Measurements from ENCODE around the gene MPPED1.
A peak's percentile ranks its signal among the peaks of the same experiment; 100 is the strongest.

Gene MPPED1

DNA sequence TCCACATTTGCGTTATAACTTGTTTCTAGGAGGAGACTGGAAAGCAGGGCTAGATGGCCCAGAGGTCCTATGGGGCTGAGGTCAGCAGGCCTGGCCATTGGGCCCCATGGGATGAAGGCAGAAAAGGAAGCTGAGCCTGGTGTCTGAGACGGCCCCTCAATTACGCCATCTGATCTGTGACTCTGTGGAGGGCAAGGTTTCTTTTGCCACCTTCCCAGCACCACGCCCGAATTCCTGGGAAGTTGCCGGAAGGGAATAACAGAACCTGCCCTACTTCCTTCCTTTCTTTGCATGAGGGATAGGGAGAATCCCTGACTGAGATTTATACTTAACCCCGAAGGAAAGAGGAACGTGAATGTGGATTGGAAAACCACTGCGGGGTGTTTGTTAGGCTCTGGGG lies 118.1 kb downstream of the MPPED1 start:
- no peak for DNase-seq

DNA sequence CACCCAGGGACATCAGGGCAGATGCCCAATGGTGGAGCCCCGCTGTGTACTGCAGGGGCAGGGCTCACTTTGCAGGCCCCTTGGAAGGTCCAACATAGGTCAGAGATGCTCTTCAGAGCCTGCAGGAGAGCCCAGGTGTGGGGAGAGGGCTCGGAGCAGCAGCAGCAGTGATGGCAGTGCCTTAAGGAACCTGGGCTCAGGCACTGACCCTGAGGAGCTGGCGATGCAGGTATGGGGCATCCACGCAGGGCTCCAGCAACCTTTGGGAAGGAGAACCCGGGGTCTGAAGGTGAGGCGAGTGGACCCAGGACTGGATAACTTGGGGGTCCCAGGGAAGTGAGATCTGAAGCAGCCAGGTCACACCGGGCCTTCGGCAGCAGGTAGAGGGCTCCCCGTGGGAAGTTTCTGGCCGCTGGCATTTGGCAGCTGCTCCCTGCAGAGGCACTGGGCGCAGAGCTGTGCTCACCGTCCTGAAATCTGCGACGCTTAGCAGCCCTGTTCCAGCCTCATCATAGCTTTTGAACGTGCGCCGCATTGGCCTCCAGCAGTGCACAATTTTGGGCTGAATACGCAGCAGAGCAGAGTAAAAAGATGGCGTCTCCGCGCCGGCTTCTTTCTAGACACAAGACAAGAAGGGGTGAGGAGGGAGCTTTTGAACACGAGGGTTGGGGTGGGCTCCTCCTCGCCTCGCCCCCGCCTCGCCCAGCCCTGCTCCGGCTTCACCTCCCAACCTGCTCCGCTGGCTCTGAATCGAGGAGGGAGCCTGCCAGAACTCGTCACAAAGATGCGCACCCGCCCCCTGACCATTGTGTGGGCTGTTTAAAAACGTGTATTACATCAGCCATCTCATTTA lies 118.8 kb downstream of the MPPED1 start:
- no peak for DNase-seq

DNA sequence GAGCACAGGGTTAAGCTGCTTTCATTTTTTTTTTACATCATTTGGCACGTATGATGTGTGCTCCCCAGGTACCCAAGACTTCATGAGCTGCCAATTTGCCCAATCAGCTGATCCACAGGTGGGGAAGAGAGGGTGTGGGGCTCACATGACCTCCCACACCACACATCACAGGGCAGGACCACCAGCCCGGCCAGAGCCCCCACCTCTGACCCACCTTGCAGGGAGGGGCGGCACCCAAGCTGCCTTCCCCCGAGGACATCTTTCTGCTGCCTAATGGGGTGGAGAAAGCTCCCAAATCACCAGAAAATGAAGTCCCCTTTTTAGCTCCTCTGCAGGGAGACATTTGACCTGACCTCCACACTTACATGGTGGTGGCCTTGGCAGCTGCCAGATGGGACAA lies 119.8 kb downstream of the MPPED1 start:
- DNase-seq = no peak

DNA sequence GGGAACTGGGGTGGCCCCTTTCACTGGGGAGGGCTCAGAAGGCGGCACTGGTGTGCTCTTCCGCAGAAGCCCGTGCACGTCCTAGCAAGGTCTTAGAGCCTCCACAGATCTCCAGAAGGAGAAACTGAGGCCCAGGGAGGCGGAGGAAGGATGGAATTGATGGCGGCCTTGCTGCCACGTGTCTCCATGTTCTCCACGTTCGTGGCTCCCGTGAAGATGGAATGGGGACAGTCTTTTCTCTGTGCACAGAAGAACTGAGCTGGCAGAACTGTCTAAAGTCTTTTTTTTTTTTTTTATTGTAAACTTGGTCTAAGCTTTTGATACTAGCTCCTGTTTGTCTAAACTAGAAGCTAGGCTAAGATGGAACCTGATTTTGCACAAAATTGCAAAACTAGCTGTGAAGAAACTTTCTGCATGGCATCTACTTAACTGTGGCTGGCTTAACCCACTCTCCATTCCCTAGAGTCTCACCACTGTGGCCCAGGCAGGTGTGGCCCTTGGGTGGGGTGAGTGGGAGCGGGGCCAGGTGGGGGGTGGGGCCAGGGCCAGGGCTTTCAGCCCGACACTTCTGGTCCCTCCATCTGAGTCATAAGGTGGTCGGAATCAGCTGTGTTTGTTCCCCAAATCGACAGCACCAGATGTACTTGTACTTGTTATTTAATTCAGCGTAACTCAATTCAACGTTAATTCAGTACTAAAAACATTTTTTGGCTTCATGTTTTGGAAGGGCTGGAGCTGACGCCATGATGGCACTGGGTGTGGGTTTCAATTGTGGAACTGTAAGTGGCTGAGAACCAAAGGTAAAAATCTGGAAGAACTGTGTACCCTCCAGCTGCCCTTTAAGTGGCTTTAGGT lies 120.7 kb downstream of the MPPED1 start:
- DNase-seq = no peak

DNA sequence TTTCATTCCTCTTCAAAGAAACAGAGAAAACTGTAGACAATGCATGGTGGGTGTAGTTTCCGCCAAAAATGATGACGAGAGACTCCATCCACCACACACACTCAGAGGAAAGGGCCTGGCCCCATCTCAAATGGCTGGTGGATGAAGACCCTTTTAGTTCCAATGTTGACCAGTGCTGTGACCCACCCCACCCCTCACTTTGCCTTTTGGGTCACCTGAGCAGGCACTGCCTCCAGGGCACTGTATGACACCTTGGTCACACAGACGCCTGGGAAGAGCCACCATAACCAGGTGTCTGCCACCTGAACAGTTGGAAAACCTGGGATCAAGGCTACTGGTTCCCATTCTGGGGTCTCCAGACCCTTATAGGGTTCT lies 121.3 kb downstream of the MPPED1 start:
- DNase-seq = no peak

DNA sequence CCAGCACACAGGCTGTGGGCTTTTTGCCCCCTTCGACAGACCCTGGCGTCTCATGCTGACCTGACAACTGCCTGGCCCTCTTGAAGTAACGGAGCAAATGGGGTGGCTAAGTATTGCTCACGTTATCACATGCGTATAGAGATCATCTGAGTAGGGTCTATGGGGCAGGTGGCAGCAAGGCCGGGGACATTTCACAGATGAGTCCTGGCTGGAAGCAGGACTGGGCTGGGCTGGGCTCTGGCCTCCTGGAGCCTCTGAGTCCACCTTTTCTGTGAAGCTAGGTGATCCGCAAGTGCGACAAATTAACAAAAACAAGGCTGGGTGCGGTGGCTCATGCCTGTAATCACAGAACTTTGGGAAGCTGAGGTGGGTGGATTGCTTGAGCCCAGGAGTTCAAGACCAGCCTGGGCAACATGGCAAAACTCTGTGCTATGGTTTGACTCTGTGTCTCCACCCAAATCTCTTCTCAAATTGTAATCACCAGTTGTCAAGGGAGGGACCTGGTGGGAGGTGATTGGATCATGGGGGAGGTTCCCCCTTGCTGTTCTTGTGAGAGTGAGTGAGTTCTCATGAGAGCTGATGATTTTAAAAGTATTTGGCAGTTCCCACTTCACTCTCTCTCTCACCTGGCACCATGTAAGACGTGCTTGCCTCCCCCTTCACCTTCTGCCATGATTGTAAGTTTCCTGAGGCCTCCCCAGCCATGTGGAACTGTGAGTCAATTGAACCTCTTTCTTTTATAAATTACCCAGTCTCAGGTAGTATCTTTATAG lies 122.0 kb downstream of the MPPED1 start:
- DNase-seq = no peak

DNA sequence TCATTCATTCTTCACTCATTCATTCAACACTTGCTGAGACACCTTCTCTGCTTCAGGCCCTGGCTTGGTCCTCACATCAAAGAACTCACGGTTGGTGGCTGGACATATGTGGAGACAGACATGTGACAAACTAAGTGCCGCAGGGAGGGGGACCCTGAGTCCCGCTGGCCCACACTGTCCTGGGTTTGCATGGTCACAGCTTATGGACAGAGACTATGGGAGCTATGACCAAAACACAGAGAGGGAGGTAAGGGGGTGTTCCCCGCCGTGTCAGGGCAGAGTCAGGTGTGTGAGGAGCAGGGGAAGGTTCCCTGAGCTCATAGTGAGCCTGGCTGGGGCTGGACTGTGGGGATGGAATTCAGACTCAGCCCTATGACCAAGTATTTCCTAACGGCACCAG lies 123.1 kb downstream of the MPPED1 start:
- DNase-seq = no peak

DNA sequence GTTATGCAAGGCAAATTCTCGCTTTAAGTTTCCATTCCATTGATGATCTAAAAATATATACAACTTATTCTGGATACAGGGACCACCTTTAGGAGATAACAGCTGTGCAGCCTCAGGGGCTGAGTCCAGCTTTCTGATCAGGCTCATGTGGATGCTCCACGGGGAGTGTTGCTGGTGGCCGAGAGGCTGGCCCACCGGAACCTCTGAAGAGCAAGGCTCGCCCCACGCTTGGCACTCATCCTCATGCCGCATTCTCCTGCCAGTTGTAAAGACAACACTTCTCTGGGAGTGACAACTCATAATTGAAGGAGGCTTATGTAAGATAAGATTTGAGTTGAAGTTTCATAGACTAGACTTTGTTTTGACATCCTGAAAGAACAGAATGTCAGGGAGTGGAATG lies 123.5 kb downstream of the MPPED1 start:
- DNase-seq = no peak

DNA sequence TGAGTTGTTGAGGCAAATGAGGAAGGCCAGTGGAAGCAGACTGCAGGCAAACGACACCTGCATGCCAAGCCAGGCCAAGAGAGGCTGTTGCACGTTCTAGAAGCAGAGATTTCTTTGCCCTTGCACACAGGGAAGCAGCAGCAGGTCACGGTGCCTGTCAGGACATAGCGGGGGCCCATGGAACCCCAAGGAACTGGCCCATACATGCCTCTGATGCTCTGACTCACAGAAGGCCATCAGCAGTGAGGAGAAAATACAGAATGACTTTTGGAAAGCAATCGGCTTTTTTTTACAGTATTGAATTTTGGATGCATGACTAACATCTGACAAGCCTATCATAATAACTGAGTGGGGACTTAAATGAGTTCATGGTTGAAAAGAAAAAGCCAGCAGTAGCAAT lies 123.9 kb downstream of the MPPED1 start:
- no peak for DNase-seq

DNA sequence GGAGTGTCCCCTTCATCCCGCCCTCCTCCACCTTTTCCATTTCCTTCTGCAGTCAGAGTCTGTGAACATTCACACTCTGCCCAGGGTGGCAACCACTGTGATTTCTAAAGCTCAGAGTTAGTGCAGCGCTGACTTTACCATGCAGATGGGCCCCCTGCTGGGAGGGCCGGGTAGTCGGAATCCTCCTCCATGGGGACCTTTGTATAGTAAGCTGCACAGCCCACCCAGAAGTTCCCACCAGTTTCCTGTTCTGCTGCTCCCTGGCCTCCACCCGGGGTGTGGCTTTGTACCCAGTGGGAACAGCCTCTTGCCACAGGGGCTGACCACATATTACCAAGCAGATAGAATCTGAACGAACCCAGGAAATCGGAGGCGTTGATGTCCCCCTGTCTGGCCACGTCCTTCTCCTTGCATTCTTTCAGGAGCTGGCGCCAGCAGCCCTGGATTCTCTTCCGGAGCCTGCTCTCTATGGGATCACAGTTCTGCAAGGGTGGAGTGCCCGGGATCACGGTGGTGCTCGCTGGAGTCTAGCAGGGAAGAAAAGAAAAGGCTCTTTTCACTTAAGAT lies 125.3 kb downstream of the MPPED1 start:
- DNase-seq = no peak

DNA sequence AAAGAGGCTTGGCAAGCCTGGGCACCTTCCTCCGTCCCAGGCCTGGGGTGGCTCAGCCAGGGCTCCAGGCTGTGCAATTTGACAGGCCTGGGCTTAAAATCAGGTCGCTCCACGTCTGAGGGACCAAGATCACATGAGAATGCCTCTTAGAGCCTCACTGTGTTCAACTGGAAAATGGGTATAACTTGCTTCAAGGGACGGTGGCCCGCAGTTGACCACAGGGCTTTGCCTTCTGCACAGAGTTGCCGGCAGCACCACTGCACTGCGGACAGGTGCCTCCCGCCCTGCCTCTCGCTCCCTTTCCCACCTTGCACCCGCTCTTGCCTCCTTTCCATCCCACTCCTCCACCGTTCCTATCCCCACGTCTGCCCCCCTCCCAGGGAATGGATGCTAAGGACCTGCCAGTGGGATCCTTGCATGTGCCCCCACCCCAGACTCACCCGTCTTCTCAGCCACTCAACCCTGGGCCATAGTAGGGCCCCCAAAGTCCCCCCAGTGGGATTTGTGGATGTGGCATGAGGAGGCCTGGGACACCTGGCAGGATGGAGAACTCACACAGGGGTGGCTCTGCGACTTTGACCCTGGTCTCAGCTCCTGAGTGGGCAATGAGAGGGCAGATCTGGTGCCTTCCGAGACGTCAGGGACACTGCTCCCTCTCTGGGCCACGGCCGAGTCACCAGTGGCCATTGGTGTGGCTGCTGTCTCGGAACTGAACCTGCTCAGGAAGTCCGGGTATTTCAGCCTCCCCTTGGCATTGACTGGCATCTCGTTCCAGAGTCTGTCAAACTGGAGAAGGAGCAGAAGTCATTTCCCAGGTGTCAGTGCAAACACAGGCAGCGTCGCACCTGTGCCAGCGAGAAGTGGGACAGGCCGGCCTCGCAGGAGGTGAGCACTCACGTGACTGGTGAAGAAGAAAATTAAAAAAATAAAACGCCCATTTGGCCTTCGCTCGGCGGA lies 128.0 kb downstream of the MPPED1 start:
- no peak for DNase-seq

DNA sequence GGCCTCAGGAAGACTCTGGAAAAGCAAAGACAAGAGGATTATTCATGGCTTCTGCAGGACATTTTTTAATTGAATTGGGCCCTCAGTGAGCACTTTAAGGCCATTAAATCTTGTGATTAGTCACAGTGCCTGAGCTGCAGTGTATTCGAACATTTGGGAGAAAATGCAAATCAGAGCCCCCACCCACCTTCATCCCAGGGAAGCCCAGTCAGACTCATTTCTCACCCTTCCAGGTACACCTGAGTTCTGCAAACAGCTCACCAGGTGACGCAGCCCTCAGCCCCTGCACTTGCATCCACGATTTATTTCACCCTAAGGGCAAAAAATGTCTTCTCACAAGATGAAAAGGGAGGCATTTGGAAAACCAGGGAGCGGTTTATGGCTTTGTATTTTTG lies 128.7 kb downstream of the MPPED1 start:
- no peak for DNase-seq

DNA sequence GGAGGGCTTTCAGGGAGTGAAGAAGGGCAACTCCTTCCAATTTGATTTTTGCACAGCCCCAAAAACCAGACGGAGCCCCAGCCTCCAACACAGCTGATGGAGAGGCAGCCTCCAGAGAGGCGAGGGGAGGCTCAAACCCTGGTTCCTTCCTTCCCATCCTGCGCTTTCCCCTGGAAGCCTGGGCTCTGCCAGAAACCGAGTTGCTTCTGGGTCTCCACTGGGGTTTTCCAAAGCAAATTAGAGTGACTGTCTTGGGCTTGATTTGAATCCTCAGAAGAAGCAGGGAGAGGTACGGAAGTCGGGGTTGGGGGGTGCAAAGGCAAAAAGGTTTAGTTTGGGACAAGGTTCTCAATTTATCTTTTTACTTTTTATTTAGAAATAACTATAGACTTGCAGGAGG lies 129.2 kb downstream of the MPPED1 start:
- no peak for DNase-seq

DNA sequence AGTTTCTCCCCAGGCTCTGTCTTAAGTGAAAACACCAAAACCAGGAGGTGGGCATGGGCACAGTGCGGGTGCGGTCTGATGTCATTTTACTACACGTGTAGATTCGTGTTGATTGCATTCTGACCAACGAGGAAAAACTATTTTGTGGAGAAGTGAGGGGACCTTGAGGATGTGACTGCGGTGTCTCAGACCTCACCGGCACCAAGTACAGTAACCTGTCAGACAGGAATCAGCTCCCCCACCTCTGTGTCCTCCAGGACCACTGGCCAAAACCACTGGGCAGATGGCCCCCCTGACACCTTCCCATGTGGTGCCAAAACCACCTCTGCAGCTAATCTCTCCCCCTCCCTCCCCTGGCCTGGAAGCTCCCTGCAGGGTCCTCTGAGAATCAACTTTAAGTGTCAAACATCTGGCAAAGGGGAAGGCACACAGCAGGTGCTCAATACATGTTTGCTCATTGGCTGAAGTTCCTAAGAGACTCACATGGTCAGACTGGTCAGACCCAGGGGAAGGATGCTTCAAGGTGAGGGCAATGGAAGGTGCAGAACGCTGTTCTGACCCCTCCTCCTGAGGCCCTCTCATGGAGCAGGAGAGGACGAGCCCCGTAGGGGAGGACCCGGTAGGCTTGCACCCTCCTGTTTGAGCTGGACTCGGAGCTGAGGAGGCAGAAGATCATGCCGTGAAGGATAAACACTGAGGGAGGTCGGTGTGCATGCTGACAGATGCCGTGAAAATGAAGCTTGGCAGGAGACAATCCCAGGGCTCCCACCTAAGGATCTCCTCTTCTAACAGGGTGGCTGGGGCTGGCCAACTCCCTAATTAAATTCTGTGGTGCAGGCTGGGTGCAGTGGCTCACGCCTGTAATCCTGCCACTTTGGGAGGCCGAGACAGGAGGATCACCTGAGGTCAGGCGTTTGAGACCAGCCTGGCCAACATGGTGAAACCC lies 129.9 kb downstream of the MPPED1 start:
- DNase-seq = no peak

DNA sequence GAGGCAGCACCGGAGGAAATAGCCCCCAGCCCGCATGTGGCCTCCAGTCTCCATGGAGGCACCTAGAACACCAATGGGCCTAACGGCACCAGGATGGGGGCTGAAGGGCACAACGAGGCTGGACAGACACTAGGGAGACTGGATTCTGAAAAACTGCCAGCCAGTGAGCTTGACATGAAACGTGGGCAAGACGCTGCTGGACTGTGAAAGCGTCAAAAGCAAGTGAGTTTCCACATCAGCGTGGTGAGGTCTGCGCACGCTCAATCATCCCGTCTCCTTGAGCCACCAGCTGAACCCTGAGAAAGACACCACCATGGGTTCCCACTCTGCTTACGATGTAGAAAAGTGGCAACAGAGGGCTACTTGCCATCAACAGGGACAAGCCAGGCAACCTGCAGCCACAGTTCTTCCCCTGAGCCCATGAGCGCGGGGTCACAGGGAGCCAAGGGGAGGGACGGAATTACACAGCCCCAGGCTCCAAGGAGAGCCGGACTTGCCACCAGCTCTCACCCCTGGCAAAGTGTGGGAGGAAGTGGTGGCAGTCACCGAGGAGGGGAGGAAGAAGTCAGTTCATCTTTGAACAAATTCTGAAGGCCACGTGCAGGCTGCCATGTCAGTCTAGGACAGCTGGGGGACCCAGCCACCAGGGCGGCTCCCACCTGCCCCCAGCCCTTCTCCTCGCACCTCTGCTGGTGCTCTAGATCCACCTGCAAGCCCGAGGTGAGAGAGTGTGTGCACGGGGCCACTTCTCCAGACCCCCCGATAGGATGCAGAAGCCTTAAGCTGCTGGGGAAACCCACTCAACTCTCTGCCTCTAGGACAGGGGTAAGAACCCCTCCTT lies 131.1 kb downstream of the MPPED1 start:
- DNase-seq = no peak

DNA sequence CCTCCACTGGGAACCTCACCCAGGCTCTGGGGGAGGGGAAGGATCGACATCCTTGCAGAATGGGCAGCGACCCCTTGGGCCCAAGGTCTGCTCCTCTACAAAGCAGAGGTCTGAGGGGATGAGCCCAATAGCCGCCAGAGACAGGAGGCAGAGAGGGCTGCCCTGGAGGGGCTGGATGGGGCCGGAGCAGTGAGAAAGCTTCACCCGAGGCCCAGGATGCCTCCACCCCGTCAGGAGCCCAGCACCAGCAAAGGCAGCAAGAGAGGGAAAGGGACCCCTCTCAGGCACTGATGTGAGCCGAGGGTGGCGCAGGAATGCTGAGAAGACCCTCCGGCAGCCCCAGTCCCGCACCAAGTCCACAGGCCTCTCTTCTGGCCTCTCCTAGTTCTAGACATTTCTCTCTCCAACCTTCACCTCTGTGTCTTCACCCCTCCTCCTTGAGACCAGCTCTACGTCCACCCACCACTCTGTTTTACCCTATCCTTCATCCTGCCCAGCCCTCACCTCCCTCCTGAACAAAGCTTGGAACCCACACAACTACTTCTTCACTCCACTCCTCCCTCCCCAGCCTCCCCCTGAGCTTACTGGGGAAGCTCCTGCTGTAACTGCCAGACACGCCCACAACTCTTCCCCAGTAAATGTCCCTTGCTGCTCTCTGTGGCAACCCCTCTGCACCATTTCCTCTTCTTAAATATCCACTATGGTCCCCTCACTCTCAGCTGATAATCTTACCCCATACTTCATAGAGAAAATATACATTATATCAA lies 131.9 kb downstream of the MPPED1 start:
- peak in 1 of 2 donors; percentile 15 for DNase-seq

DNA sequence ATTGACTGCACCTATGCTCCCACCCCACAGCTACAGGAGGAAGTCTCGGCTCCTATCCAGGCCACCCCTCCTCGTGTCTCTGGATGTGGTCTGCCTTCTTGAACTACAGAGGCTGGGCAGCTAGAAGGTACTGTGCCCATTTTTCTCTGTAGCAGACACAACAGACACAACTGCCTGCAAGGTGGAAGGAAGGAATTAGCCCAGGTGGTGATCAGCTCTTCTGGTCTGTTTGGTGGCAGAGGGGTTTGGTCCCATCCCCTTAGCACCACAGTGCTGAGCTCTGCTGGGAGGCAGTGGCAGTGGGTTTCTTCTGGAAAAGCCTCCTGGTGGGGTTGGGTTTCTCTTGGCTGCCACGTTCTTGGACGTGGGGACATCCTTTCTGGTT lies 132.5 kb downstream of the MPPED1 start:
- no peak for DNase-seq

DNA sequence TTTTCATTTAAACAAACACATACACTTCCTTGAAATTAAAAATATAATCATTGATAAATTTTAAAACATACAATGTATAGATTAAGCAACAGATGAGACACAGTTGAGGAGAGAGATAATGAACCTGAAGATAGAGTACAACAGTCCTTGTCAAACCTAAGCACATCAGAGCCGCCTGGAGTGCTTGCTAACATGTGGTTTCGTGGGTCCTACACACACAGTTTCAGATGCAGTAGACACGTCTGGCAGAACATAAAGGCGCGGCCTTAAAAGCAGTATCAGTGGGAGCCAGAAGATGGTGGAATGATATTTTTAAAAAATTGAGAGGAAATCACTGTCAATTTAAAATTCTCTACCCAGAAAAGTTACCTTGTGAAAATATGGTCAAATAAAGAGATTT lies 134.4 kb downstream of the MPPED1 start:
- no peak for DNase-seq

DNA sequence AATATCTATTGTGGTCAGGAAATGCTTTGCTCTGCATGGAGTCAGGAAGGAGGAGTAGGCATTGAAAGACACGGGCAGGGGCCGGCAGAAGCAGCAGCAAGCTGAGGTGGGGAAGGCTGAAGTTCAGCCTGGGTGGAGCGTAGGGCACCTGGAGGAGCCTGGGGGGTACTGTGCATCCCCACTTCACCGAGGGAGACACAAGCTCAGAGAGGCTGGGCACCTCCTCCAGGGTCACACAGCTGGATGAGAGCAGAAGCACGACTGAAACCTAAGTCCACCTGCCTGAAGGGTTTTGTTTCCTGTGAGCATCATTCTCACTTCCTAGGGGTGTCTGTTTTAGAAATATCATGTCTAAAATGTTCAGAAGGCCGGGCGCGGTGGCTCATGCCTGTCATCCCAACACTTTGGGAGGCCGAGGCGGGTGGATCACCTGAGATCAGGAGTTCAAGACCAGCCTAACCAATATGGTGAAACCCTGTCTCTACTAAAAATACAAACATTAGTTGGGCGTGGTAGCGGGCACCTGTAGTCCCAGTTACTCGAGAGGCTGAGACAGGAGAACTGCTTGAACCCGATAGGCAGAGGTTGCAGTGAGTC lies 138.3 kb downstream of the MPPED1 start:
- no peak for DNase-seq
